CD4-positive, alpha-beta T cell treated with Interleukin-4 for 1 hour (primary cell): ENCODE measurements around the gene FOXD4L3.
"Not testable (repeated sequence)": the region's sequence is repeated elsewhere in the genome, so short reads cannot be mapped to it uniquely, and the experiment has no call there.

Source experiments
- DNase-seq, 2 donors: peaks; one replicate each; pipeline ENCODE4 v3.0.0-alpha.2; 2020 to 2022

The FOXD4L3 gene

GRCh38 chr9:68302567-68302966, at the start of gene FOXD4L3:
FOXD4L3 (plus strand) TSS chr9:68302867; CDS start chr9:68302952, 85 bp downstream.
- DNase-seq: not testable (repeated sequence)

DNA sequence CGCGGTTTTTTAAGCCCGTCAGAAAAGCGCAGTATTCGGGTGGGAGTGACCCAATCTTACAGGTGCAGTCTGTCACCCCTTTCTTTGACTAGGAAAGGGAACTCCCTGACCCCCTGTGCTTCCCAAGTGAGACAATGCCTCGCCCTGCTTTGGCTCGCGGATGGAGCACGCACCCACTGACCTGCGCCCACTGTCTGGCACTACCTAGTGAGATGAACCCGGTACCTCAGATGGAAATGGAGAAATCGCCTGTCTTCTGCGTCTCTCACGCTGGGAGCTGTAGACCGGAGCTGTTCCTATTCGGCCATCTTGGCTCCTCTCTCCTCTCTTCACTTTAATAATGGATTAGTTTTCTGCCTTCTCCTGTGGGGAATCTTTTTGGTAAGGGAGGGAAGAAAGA, 21.6 kb upstream of the FOXD4L3 start:
- not testable (repeated sequence) for DNase-seq

DNA sequence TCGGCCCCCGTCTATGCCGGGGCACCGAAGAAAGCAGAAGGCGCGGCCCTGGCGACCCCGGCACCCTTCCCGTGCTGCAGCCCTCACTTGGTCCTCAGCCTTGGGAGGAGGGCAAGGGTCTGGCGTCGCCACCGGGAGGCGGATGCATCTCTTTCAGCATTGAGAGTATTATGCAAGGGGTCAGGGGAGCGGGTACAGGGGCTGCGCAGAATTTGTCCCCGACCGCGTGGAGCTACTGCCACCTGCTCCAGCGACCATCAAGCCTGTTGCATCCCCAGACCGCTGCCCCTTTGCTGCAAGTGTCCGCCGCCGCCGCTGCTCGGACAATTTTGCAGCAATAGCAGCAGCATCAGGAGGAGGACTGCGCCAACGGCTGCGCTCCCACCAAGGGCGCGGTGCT, 1.1 kb downstream of the FOXD4L3 start:
- not testable (repeated sequence) for DNase-seq

- DNase-seq: not testable (repeated sequence)
These were observed 1.5 kb downstream of the FOXD4L3 start for GRCh38 chr9:68304212-68304611.

DNA sequence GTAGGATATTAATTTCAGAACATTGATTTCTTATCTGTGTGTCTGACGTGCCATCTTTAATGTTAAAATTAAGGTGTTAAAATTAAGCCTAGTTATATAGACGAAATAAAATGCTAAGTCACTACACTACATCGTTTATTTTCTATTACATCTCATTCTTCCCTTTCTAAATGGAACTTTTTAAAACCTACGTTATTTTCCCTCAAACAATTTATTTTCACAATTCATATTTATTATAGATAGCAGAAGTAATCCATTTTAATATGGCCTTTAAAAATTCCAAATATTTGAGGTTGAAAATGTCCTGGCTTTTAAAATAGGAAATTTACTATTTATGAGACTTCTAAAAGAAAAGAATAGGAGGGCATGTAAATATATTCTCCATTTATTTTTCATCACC, 2.1 kb downstream of the FOXD4L3 start:
- not testable (repeated sequence) for DNase-seq

DNA sequence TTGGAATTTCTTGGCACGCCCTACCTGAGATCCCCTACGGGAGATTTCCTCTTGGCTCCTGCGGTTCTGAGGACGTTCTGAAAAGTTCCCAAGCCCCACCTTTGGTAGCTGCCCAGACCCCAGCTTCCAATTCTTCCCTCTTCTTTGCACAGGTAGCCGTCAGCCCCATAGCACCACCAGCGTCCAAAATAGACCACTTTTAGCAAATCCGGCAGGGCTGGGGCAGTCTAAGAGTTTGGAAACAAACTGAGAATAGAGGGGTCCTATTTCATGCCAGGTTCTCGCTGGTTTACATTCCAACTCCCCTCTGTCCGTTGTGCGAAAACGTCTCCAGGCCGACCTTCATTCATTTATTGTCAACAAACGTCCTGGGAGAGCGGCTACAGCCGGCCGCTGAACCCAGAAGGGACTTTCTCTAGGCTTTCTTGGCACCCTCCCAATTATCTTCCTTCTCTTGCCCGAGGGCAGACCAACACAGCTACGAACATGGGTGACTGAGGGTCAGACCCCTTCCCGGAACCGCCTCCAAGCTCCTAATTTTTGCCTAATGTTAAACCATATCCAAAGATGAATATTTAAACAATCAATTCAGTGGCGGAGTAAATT, 3.1 kb downstream of the FOXD4L3 start:
- not testable (repeated sequence) for DNase-seq

- not testable (repeated sequence) for DNase-seq
These were observed 3.8 kb downstream of the FOXD4L3 start for GRCh38 chr9:68306391-68306964.

GRCh38 chr9:68307127-68307526, 4.5 kb downstream of the FOXD4L3 start:
- DNase-seq: not testable (repeated sequence)

DNA sequence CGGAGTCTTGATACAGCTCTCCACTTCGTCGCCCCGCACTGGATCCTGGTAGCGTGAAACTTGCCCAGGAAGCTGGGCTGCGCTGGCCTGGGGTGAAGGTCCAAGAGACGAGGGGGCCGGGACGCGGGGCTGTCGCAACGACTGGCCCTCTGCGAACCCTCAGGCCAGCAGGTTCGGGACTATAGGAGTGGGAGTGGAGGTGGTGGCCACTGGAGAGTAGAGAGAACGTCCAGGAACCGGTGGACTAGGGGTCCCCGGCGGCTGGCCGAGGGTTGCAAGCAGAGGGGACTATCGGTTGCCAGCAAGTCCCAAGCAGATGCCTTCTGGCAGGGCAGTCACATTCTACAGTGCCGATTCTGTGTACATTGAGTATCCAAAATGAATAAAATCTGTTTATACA, 5.0 kb downstream of the FOXD4L3 start:
- not testable (repeated sequence) for DNase-seq

DNA sequence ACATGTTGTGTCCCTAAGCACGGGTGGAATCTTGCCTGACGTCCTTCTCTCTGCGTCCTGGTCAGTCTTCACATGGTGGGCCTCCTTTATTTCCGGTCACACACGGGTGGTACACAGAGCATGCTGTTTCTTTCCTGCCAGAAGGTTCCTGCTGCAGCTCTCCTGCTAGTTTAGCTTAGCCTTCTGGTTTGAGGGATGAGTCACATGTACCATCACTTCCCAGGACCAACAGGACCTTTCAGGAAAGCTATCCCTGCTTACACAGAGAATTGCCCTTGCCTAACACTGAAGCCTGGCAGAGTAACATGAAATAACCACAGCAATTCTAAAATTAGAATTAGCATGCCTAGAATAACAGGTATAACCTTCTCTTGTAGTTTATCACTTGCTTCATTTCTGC, 8.5 kb downstream of the FOXD4L3 start:
- not testable (repeated sequence) for DNase-seq

- not testable (repeated sequence) for DNase-seq
These were observed 15.5 kb downstream of the FOXD4L3 start for GRCh38 chr9:68318209-68318608.

DNA sequence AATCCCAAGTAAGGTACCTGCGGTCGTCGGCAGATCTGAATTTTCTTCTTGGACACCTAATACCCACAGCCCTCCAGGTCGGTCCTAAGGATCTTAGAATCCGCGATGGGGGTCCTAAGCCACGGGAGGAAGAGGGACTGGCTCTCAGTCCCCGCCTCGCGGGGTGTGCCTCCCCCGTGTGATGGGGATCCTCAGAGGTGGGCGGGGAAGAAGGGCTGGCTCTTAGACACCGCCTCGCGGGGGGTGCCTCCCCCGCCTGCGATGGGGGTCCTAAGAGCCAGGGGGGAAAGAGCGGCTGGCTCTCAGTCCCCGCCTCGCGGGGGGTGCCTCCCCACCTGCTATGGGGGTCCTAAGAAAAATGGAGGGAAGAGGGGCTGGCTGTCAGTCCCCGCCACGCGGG, 21.1 kb downstream of the FOXD4L3 start:
- not testable (repeated sequence) for DNase-seq

DNA sequence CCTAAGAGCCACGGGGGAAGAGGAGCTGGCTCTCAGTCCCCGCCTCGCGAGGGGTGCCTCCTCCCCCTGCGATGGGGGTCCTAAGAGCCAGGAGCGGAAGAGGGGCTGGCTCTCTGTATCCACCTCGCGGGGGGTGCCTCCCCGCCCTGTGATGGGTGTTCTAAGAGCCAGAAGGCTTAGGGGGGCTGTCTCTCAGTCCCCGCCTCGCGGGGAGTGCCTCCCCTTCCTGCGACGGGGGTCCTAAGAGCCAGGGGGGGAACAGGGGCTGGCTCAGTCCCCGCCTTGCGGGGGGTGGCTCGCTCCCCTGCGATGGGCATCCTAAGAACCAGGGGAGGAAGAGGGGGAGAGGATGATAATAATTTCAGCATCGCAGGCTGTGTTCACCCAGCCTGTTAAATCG, 21.9 kb downstream of the FOXD4L3 start:
- not testable (repeated sequence) for DNase-seq

- DNase-seq: not testable (repeated sequence)
These were observed 26.4 kb downstream of the FOXD4L3 start for GRCh38 chr9:68329106-68329505.

DNA sequence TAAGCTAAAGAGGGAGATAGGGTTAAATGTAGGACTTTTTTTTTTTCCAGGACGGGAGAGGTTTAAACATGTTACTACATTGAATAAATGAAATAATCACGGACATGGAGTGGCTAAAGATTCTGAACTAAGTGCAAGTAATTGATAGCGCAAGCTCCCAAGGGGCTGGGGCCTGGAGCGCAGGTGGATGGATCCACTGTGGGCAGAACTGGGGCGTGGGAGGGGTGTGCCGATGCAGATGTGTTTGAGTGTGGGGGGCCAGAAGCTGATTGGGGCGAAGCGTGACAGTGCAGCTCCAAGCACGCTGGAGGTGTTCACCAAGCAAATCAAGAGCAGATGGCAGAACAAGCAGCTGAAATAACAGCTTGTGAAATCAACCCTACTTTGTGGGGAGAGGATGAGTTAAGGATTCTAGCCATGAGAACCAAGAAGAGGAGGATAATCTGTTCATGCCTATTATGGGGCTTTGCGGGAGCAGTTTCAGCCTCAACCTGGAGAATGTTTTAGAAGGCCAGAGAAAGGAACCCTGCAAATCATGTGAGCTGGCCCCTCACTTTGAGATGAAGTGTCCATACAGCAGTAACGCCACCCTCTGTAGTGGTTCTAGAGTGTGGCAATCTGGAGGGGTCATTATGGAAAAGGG, 28.0 kb downstream of the FOXD4L3 start:
- not testable (repeated sequence) for DNase-seq

- not testable (repeated sequence) for DNase-seq
These were observed 29.5 kb downstream of the FOXD4L3 start for GRCh38 chr9:68332122-68332521.

GRCh38 chr9:68335935-68336334, 33.3 kb downstream of the FOXD4L3 start:
- not testable (repeated sequence) for DNase-seq

GRCh38 chr9:68336639-68337339, 34.1 kb downstream of the FOXD4L3 start:
- DNase-seq: not testable (repeated sequence)

- not testable (repeated sequence) for DNase-seq
These were observed 35.3 kb downstream of the FOXD4L3 start for GRCh38 chr9:68338000-68338399.

DNA sequence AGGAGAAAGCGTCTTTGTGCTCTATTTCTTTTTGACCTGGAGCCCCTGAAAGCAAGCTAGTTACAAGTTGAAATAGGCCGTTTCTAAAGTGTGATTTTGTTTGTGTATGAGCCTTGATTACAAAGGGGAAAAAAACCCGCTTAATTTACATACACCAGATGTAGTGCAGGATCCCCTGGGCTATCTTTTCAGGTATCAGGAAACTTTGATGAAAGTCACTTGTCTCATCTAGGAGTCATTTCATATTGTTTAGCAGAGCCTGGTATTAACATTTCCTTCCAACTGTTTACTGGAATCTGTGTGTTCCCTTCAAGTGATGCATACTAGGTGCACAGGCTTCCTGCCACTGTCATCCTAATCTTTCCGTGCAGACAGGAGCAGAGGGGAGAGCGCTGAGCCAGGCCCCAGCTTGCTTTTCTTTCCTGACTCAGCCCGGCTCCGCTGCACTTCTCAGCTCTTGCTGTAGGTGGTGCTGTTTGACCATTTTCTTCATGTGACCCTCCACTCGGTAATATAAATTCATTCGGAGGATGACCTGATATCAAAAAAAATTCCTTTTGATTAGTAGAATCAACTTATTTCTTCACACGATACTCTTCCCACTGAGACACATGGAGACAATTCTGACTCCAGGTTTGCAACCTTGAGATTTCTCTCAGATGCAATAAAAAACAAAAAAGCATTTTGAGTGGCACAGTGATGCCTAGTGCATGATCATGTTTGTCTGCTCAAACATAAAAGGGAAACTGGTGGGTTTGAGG, 39.8 kb downstream of the FOXD4L3 start:
- not testable (repeated sequence) for DNase-seq

GRCh38 chr9:68343242-68343641, 40.6 kb downstream of the FOXD4L3 start:
- not testable (repeated sequence) for DNase-seq

DNA sequence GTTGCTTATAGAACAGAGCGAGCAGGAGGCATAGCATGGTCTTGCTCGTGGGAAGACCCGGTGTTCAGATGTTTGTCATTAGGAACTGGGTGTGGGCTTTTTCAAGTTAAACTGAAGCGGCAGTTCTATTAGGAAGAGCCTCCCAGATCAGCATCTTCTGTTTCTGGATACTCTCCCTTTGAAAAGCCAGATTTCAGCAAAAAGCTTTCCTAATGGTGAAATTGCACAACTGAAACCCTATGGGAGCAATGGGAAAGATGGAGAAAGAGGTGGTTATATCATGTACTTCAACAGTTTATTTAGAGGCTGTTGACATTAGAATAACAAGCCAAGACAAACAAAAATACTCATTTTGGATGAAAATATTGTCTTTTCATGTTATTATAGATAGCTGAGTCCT, 41.3 kb downstream of the FOXD4L3 start:
- not testable (repeated sequence) for DNase-seq

- DNase-seq: not testable (repeated sequence)
These were observed 49.0 kb downstream of the FOXD4L3 start for GRCh38 chr9:68351689-68352088.
